Ovary (tissue), 9 donors: ENCODE results near the gene SPTBN5. TPM values are rescaled to one million over a fixed set of nuclear protein-coding genes. Genes with fewer than 3 reads are reported as not detected.

Source experiments
- DNase-seq, 5 donors: peaks; one replicate each; pipeline ENCODE4 v3.0.0-alpha.2; 2019 to 2020
- H3K27ac ChIP-seq, 2 donors: fragments of 200-600 bp; one replicate each; pipeline versions ENCODE4 v1.5.1 to v1.8.0; 2019 to 2022
- H3K27me3 ChIP-seq: fragments of 200-600 bp; one replicate; pipeline ENCODE4 v1.8.0; 2022
- H3K36me3 ChIP-seq: fragments of 200-600 bp; sonication (generic); one replicate; pipeline ENCODE4 v1.5.1; 2019
- H3K4me1 ChIP-seq: one replicate; pipeline ENCODE4 v1.8.1; 2013; ENCODE audit warnings: mild to moderate bottlenecking, moderate library complexity; ENCODE audit not compliant: insufficient read depth
- H3K4me3 ChIP-seq: fragments of 200-600 bp; sonication (generic); one replicate; pipeline ENCODE4 v1.5.1; 2017
- H3K9me3 ChIP-seq, 2 donors: fragments of 200-600 bp in 1 of 2; sonication (generic) in 1 of 2; one replicate each; pipeline versions ENCODE4 v1.5.1 to v1.8.1; 2013 to 2019; ENCODE audit warnings: mild to moderate bottlenecking in 1 of 2, moderate library complexity in 1 of 2
- EP300 ChIP-seq: sonication (generic); formaldehyde crosslinking; IDR thresholded peaks from one replicate; pipeline ENCODE4 v1.6.1; 2017; ENCODE audit warnings: antibody characterized with exemption
- POLR2A ChIP-seq: fragments of 450-650 bp; IDR thresholded peaks from one replicate; pipeline ENCODE4 v1.6.1; 2017; ENCODE audit warnings: antibody characterized with exemption, mild to moderate bottlenecking, moderate library complexity
- WGBS, 3 donors: extraction: QIAGEN DNeasy Blood & Tissue Kit in 1 of 3; methylation state at CpG; one replicate each; pipeline versions ENCODE4 v1.1.5 to v1.1.7; 2013 to 2017; 5-methylcytosine and 5-hydroxymethylcytosine counted together
- intact Hi-C, 4 donors: fragments of 100-400 bp; cut with DNase I; formaldehyde crosslinking; loops; one replicate each; pipeline versions ENCODE4 v1.11.0 to v1.15.1; 2022 to 2023
- polyA plus RNA-seq, 2 donors: library from polyadenylated mRNA; stranded (reverse); fragments of 200-250 nt in 1 of 2; fragments of 350-450 nt in 1 of 2; fragmentation: Illumina TruSeq in 1 of 2; extraction: RNeasy Lipid Tissue Mini Kit (QIAGEN cat#74804) in 1 of 2; gene quantifications; one replicate each; pipeline ENCODE4 v1.2.3, GENCODE V29; 2013 to 2014
- total RNA-seq, 7 donors: library from RNA; depleted of rRNA in 2 of 7; stranded (reverse); fragments of >200 nt in 2 of 7; fragmentation: NEBNext Ultra II Directional in 3 of 7; extraction: Animal tissue kit (Norgen Biotek cat#: 25700) in 3 of 7; gene quantifications; one replicate each; pipeline versions ENCODE4 v1.1.0 to v1.2.4, GENCODE V29; 2016 to 2023
- TF ChIP-seq, protein P1 (sequence below), 3 donors: fragments of 450-650 bp in 2 of 3; fragments of 200-600 bp in 1 of 3; IDR thresholded peaks; one replicate each; pipeline versions ENCODE4 v1.5.1 to v1.8.0; 2016 to 2022; ENCODE audit warnings: antibody characterized with exemption in 3 of 3, mild to moderate bottlenecking in 1 of 3
- donor health status: DM: no; HTN: no; CAD: no; lungs with moderate emphysema.
- donor health status: DM: no; HTN: no; CAD: no.
- donor health status: Bipolar disorder and iron deficiency.
- donor health status: DM: yes; HTN: yes; CAD: no.
- donor health status: DM: no; HTN: no; CAD: no.
- donor health status: DM: yes; HTN: yes; CAD: no.

SPTBN5 gene
- total and polyA plus RNA-seq, 9 donors: 0.28 to 1.5 (median 0.77) TPM

DNA sequence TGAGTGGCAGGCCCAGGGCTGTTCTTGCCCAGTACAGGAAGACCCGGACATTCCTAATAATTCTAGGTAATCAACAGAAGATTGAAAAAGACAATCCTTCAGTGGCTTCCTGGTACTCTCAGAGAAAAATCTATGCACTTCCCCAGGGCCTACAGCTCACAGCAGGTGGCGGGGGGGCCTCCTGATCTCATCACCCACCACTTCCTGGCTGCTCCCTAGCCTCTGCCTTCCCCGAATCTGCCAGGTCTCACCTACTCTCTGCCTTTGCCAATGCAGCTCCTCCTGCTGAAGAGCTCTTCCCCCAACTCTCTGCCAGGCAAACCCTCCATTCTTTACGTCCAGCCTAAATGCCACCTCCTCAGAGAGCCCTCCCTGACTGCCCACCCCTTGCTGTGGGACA lies 41.0 kb upstream of the SPTBN5 start:
- H3K4me1 ChIP-seq: no peaks in the 10 kb centered on the region
- no peak overlapping the region for H3K4me3 ChIP-seq
- no peaks in the 10 kb centered on the region for H3K27me3 ChIP-seq

DNA sequence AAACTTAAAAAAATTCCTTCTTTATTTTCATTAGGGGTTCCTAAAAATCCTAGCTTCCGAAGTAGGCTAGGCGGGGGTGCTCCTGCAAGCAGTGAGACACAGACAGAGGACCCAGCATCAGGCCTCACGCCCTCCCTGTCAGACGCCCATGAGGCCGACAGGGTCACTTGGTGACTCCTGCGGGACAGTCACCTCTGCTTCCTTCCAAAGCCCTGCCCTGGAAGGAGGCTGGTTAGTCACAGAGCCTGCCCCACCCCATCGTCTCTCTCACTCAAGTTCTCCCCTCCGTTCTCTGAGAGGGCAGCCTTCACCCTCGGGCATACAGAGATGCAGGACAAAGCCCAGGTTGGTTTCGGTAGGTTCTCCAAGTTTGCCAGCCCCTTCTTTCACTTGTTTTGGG lies 39.9 kb upstream of the SPTBN5 start:
- Histone ChIP-seq H3K4me3 (no peak overlapping the region), H3K9me3 (no peaks in the 10 kb centered on the region), H3K36me3 (no peaks in the 10 kb centered on the region), H3K27ac (no peak overlapping the region), H3K27me3 (no peaks in the 10 kb centered on the region), H3K4me1 (peaks cover under 1% of the 10 kb centered on the region)
- WGBS, 3 donors: 68 to 76% (median 69%) methylated on average over 10 of the region's 10 CpGs
- intact Hi-C loops: no loop called here
- TF ChIP-seq POLR2A (no peak), EP300 (no peak)
- TF ChIP-seq, protein P1, sequence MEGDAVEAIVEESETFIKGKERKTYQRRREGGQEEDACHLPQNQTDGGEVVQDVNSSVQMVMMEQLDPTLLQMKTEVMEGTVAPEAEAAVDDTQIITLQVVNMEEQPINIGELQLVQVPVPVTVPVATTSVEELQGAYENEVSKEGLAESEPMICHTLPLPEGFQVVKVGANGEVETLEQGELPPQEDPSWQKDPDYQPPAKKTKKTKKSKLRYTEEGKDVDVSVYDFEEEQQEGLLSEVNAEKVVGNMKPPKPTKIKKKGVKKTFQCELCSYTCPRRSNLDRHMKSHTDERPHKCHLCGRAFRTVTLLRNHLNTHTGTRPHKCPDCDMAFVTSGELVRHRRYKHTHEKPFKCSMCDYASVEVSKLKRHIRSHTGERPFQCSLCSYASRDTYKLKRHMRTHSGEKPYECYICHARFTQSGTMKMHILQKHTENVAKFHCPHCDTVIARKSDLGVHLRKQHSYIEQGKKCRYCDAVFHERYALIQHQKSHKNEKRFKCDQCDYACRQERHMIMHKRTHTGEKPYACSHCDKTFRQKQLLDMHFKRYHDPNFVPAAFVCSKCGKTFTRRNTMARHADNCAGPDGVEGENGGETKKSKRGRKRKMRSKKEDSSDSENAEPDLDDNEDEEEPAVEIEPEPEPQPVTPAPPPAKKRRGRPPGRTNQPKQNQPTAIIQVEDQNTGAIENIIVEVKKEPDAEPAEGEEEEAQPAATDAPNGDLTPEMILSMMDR (IDR thresholded peaks at IDR 0.05): no peak
- no peak for DNase-seq

More for the DNA sequence above, 41.0 kb upstream of the SPTBN5 start:
- Histone ChIP-seq H3K36me3 (no peaks in the 10 kb centered on the region), H3K27ac (no peak overlapping the region), H3K9me3 (no peaks in the 10 kb centered on the region)
- DNase-seq: no peak
- whole genome bisulfite sequencing, 3 donors: 75 to 85% (median 85%) methylated on average over 4 of the region's 4 CpGs
- intact Hi-C loops: no loop called here
- TF ChIP-seq EP300: no peak
- TF ChIP-seq, protein P1 (IDR thresholded peaks at IDR 0.05): no peak
- no peak for TF ChIP-seq POLR2A

DNA sequence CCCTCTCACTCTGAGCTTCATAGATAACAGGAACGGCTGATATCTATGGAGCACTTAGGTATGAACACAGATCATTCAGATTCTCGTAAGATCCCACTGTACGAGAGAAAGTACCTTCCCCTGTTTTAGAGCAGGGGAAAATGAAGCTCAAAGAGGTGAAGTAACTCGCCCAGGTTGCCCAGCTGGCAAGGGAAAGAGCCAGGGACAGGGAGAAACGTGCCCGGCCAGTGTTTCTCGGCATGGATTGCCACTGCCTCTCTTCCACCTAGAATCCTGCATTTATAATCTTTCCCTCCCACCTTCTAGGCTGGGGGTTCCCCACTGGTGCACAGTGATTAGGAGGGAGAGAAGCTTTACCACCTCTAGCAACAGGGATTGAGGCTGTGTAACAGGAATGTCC lies 39.5 kb upstream of the SPTBN5 start:
- Histone ChIP-seq H3K27me3 (no peaks in the 10 kb centered on the region), H3K36me3 (no peaks in the 10 kb centered on the region), H3K9me3 (no peaks in the 10 kb centered on the region), H3K27ac (no peak overlapping the region), H3K4me1 (peaks cover 4% of the 10 kb centered on the region), H3K4me3 (no peak overlapping the region)
- TF ChIP-seq, protein P1 (IDR thresholded peaks at IDR 0.05): no peak
- no peak for TF ChIP-seq POLR2A
- no peak for TF ChIP-seq EP300
- 87 to 90% (median 89%) methylated on average over 7 of the region's 7 CpGs for WGBS, 3 donors
- intact Hi-C loops: no loop called here
- no peak for DNase-seq

DNA sequence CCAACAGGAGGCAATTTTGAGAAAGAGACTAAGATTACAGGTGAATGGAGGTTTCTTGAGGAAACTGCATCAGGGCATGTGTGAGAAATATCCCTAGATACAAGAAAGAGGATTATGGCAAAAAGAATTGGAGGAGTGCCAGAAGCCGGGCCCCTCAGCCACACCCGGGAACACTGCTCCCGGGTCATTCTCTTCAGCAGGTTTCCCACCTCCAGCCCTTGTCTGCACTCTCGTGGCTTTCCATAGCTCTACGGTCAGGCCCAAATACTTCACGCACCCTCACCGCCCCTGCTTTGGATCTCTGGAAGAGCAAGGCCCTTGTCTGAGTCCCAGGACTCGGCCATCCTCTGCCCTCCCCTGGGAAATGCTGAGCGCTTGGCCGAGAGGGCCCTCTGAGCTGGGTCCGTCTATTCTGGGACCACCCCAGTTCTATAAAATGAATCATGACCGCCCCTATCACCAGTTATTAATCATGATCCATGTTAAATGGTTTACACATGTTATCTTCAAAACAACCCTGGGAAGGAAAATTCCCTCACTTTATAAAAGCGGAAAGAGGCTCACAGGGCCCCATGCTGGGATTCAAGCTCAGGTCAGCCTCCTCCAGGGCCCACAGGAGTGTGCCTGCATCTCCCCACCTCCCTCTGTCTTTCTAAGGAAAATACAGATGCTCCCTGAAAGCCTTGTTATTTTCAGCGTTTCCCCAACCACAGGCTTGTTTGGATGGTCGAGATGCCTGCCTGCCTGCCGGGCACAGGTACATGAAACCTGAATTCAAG lies 38.8 kb upstream of the SPTBN5 start:
- intact Hi-C loops: no loop called here
- H3K27ac ChIP-seq: no peak overlapping the region
- TF ChIP-seq EP300 (no peak), POLR2A (no peak)
- TF ChIP-seq, protein P1 (IDR thresholded peaks at IDR 0.05): no peak
- H3K4me3 ChIP-seq: no peak overlapping the region
- H3K27me3 ChIP-seq: no peaks in the 10 kb centered on the region
- 67 to 78% (median 77%) methylated on average over 16 of the region's 16 CpGs for WGBS, 3 donors
- H3K36me3 ChIP-seq: no peaks in the 10 kb centered on the region
- DNase-seq: peak in 1 of 5 donors; percentile 13
- no peaks in the 10 kb centered on the region for H3K9me3 ChIP-seq
- peaks cover 4% of the 10 kb centered on the region for H3K4me1 ChIP-seq
